Measurements from ENCODE around the gene ZNF235.

- TF ChIP-seq CTCF (conservative IDR thresholded peaks at IDR 0.05) (no peak), ZFX (IDR thresholded peaks at IDR 0.05) (no peak)
These were observed 50.3 kb downstream of the ZNF235 start for GRCh38 chr19:44254496-44254895.

Measured in C4-2B (cell line).